Effector memory CD8-positive, alpha-beta T cell (primary cell): Measurements from ENCODE around the gene PMS1.
"Not testable (repeated sequence)": the region's sequence is repeated elsewhere in the genome, so short reads cannot be mapped to it uniquely, and the experiment has no call there.

Source experiments
- ATAC-seq: fragments of 150-1000 bp; cut with Tn5 transposase; replicated peaks from 2 replicates; pipeline ENCODE4 v1.10.0; 2021; ENCODE audit warnings: mild to moderate bottlenecking, moderate library complexity
- DNase-seq, 3 experiments: peaks; one replicate each; pipeline ENCODE4 v3.0.0; 2021
- H3K27ac Mint-ChIP-seq, 2 donors: one replicate each; pipeline ENCODE4 v1.8.0; 2022; ENCODE audit warnings: mild to moderate bottlenecking in 2 of 2, mixed read lengths in 2 of 2, moderate library complexity in 2 of 2
- H3K27me3 Mint-ChIP-seq, 2 donors: one replicate each; pipeline ENCODE4 v1.8.0; 2022; ENCODE audit warnings: mixed read lengths in 2 of 2
- H3K36me3 Mint-ChIP-seq: one replicate; pipeline ENCODE4 v1.8.0; 2022; ENCODE audit warnings: mild to moderate bottlenecking, moderate library complexity, mixed read lengths; ENCODE audit not compliant: insufficient read depth
- H3K4me1 Mint-ChIP-seq, 2 donors: one replicate each; pipeline ENCODE4 v1.8.0; 2022; ENCODE audit warnings: low read depth in 2 of 2, mixed read lengths in 2 of 2
- H3K4me3 Mint-ChIP-seq, 2 donors: one replicate each; pipeline ENCODE4 v1.8.0; 2022; ENCODE audit warnings: mild to moderate bottlenecking in 2 of 2, mixed read lengths in 2 of 2, moderate library complexity in 2 of 2
- H3K9me3 Mint-ChIP-seq, 2 donors: one replicate each; pipeline ENCODE4 v1.8.0; 2022; ENCODE audit warnings: mixed read lengths in 2 of 2

Gene PMS1

DNA sequence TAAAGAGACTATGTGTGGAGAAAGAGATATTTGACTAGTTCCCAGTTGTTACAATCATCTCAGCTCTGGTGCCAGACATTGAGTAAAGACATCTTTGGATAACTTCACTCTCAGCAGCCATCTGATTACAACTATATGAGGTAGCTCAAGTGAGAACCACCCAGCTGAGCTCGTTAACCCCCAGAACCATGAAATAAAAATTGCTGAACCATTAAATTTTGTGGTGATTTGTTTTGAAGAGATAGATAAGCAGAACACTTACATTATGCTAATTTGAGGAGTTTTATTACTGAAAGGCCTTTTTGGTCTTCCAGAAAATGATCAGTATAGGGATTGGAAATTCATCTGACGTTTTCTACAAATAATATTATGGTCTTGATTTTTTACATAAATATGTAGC lies 101.1 kb downstream of the PMS1 start:
- Mint-ChIP-seq H3K4me1 (no peaks in the 10 kb centered on the region), H3K9me3 (no peaks in the 10 kb centered on the region), H3K27me3 (peaks cover 11 to 24% of the 10 kb centered on the region in 2 donors), H3K36me3 (no peaks in the 10 kb centered on the region), H3K4me3 (no peak overlapping the region), H3K27ac (no peak overlapping the region)
- DNase-seq (no peak), ATAC-seq (no peak)

DNA sequence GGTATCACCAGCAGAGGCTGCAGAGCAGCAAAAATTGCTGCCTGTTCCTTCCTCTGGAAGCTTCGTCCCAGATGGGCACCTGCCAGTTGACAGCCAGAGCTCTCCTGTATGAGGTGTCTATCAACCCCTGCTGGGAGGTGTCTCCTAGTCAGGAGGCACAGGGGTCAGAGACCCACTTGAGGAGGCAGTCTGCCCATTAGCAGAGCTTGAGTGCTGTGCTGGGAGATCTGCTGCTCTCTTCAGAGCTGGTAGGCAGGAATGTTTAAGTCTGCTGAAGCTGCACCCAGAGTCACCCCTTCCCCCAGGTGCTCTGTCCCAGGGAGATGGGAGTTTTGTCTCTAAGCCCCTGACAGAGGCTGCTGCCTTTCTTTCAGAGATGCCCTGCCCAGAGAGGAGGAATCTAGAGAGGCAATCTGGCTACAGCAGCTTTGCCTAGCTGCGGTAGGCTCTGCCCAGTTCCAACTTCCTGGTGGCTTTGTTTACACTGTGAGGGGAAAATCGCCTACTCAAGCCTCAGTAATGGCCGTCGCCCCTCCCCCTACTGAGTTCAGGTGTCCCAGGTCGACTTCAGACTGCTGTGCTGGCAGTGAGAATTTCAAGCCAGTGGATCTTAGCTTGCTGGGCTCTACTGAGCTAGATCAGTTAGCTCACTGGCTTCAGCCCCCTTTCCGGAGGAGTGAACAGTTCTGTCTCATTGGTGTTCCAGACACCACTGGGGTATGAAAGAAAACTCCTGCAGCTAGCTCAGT lies 108.5 kb downstream of the PMS1 start:
- peaks cover 28 to 31% of the 10 kb centered on the region in 2 donors for H3K27me3 Mint-ChIP-seq
- H3K4me3 Mint-ChIP-seq, H3K9me3 Mint-ChIP-seq, H3K27ac Mint-ChIP-seq, H3K36me3 Mint-ChIP-seq, ATAC-seq, DNase-seq, H3K4me1 Mint-ChIP-seq: not testable (repeated sequence)

DNA sequence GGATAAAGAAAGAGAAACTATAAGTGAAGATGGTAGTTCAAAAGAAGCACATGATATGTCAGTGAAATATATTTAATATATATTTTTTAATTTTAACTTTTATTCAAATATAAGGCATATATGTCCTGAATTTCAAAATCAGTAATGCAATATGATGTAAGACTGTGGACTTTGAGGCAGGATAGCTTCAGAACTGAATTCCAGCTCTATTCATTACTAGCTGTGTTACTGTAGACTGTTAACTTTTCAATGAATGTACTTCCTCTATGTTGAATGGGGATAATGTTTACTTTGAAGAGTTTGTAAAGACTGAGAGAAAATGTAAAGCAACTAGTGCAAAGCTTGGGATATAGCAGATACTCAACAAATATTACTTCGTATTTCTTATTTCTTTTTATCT lies 112.6 kb downstream of the PMS1 start:
- Mint-ChIP-seq H3K4me3 (no peak overlapping the region), H3K4me1 (no peaks in the 10 kb centered on the region), H3K36me3 (no peaks in the 10 kb centered on the region), H3K9me3 (no peaks in the 10 kb centered on the region), H3K27ac (no peak overlapping the region), H3K27me3 (peaks cover 9 to 31% of the 10 kb centered on the region in 2 donors)
- ATAC-seq (no peak), DNase-seq (no peak)

DNA sequence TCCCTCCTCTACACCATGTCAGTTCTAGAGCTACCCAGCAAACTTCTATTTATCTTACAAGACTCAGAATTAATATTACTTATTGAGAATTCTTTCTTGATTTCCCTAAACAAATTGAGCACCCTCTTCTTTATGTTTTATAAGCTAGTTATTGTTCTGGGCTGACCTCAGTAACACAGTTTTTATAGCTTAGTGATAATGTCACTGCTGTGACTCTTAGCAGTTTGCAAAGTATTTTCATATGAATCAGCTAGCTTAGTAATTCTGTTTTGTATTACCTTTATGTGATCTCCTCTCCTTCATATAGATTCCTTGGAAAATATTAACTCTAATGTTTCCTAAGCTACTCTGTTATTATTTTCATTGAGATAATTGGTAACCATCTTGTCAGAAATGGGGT lies 114.9 kb downstream of the PMS1 start:
- H3K9me3 Mint-ChIP-seq: no peaks in the 10 kb centered on the region
- H3K4me1 Mint-ChIP-seq: no peaks in the 10 kb centered on the region
- H3K27me3 Mint-ChIP-seq: peaks cover 0 to 31% of the 10 kb centered on the region in 2 donors
- no peak for ATAC-seq
- H3K36me3 Mint-ChIP-seq: no peaks in the 10 kb centered on the region
- H3K27ac Mint-ChIP-seq: no peak overlapping the region
- no peak for DNase-seq
- no peak overlapping the region for H3K4me3 Mint-ChIP-seq

DNA sequence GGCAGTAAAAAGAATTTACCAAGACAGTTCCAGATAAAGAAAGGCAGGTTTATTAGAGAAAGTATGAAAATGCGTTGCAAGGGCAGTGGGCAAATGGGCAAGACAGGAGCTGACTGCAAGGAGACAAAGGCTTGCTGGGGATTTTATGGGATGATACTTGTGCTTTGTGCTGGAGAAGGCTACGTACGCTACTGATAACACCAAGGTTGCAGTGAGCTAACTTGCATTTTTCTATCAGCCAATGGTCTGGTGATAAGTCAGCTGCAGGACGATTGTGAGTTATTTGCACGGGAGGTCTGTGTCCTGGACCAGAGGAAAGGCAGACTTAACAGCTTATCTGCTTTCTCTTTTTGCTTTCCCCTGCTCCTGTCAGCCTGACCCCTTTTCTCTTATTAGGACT lies 116.5 kb downstream of the PMS1 start:
- peaks cover 0 to 22% of the 10 kb centered on the region in 2 donors for H3K27me3 Mint-ChIP-seq
- H3K9me3 Mint-ChIP-seq: no peaks in the 10 kb centered on the region
- no peaks in the 10 kb centered on the region for H3K4me1 Mint-ChIP-seq
- H3K36me3 Mint-ChIP-seq: no peaks in the 10 kb centered on the region
- no peak overlapping the region for H3K27ac Mint-ChIP-seq
- ATAC-seq (no peak), DNase-seq (no peak)
- H3K4me3 Mint-ChIP-seq: no peak overlapping the region

DNA sequence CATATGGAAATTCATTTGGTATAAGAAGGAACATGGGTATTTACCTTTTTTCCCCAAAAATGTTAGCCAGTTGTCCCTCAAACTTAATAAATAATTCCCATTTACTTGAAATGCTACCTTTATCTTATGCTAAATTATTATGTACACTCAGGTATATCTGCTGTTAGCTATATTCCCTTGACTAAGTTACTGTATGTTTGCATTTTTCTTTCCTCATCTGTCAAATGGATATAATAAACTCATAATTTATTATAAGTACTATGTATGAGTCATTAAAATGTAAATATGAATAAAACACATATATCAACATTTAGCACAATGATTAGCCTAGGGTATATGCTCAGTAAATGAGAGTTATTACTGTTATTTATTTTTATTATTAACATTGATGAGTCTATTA lies 117.4 kb downstream of the PMS1 start:
- Mint-ChIP-seq H3K9me3 (no peaks in the 10 kb centered on the region), H3K4me1 (no peaks in the 10 kb centered on the region), H3K4me3 (no peak overlapping the region), H3K36me3 (no peaks in the 10 kb centered on the region), H3K27me3 (peaks cover 0 to 22% of the 10 kb centered on the region in 2 donors), H3K27ac (no peak overlapping the region)
- DNase-seq (no peak), ATAC-seq (no peak)

DNA sequence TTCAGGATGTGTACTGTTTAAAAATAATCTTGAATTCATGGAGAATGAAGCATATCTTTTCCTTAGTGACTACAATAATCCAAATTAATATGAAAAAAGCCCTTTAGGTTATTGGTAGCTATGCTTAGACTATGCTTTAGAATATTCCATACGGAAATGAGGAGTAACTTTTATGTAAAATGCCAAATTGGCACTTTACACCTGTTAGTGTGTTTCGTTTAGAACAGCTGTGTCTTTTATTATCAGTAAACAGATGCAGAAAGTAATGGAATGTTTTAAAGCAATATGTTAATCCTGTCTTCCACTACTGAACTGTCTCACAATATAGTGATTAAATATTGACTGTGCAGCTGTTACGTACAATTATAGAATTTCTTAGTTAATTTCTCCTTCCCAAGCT lies 129.6 kb downstream of the PMS1 start:
- Mint-ChIP-seq H3K9me3 (no peaks in the 10 kb centered on the region), H3K27ac (no peak overlapping the region), H3K36me3 (peaks cover 3% of the 10 kb centered on the region), H3K27me3 (peaks cover 0 to 20% of the 10 kb centered on the region in 2 donors), H3K4me3 (no peak overlapping the region), H3K4me1 (no peaks in the 10 kb centered on the region)
- ATAC-seq: no peak
- DNase-seq: no peak

DNA sequence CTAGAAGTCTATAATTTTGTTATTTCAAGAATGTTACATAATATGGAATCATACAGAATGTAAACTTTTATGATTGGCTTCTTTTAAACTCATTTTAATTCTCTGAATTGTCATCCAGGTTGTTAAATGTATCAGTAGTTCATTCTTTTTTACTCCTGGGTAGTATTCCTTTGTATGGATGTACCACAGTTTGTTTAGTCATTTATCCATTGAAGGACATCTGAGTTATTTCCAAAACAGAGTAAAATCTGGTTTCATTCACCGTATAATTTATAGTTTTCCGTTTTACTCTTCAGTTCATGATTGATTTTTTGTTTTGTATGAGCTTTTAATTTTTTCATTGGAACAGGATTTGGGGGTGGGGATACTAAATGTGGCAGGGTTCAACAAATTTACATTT lies 132.4 kb downstream of the PMS1 start:
- no peak for ATAC-seq
- no peaks in the 10 kb centered on the region for H3K36me3 Mint-ChIP-seq
- H3K27ac Mint-ChIP-seq: no peak overlapping the region
- H3K27me3 Mint-ChIP-seq: peaks cover 10 to 40% of the 10 kb centered on the region in 2 donors
- H3K4me1 Mint-ChIP-seq: no peaks in the 10 kb centered on the region
- H3K9me3 Mint-ChIP-seq: no peaks in the 10 kb centered on the region
- no peak overlapping the region for H3K4me3 Mint-ChIP-seq
- no peak for DNase-seq
